ENCODE data around the gene TXNRD2.

Gene TXNRD2

GRCh38 chr22:19875531-19876313 lies 65.9 kb downstream of the TXNRD2 start:
- DNase-seq (ENCODE audit: low spot score) = no peak

- no peak for DNase-seq (ENCODE audit: low spot score)
These were observed 66.5 kb downstream of the TXNRD2 start for GRCh38 chr22:19875061-19875530.

DNA sequence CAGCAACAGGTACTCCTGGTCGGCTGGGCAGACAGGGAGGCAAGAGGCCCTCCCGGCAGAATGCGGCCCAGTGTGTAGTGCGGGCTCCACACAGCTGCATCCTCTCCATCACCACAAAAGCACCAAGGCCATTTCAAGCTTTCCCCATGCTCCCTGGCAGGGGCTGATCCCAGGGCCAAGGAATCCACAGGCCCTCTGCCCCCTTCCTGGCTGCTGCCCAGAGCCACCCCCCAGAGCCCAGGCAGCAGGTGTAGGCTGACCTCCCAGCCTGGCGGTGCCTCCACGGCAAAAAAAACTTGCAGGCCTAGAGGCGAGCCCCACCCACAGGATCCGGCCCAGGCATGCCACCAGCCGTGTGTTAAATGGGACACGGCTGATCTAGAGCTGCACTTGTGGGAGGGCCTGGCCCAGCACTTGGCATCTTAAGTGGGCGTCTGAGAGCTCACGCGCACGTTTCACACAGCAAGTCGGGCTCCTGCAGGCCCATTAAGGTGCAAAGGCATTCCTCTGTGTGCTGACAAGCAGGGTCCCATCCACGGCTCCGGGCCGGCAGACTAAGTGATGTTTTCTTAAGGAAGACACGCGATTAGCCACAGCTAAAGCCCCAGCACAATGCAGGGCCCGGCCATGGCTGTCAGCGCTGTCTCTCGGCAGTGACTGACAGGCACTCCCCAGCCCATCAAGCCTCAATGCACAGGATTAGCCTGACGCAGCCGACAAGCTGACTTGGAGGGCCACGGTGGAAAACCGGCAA lies 67.1 kb downstream of the TXNRD2 start:
- peak; percentile 57 for DNase-seq (ENCODE audit: low spot score)

GRCh38 chr22:19873960-19874306 lies 67.7 kb downstream of the TXNRD2 start:
- no peak for DNase-seq (ENCODE audit: low spot score)

- no peak for DNase-seq (ENCODE audit: low spot score)
These were observed 68.3 kb downstream of the TXNRD2 start for GRCh38 chr22:19873138-19873959.

- DNase-seq (ENCODE audit: low spot score) = no peak
These were observed 68.9 kb downstream of the TXNRD2 start for GRCh38 chr22:19872779-19873137.

DNA sequence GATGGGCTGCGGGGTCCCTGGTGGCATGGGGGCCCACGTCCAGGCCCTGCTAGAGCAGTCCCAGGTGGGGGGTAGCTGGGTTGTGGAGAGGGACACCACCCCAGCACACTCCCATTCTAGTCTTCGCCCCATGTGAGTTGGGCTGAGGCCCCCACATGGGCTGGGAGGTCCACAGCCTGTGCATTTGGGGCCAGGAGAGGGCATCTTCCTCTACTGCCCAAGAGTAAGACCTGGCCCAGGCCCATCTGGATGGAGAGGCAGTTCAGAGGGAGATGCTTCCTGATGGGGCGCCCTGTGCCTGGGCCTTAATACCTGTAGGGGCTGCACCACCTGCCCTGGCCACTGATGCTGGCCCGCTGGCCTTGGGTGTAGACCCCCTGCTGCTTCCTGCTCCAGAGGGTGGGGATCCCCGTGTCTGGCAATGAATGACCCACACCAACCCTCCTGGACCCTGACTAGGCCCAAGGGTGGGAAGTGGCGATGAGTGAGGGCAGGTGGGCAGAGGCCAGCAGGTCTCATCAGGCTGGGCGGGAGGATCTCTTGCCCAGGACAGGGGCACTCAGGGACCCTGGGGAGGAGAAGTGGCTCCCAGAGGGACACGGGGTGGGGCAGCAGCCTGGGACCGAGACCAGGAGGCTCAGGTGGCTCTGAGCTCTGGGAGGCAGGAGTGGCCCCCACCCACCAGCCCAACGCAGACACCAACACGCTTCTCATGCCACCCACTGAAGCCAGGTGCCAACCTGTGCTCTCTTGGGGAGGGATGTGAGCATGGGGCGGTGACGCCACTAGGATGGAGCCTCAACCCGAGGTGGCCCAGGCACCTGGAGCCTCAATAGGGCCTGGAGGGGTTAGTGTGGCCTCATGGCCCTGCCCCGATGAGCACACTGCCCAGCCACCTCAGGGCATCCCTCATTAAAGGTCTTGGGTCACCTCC lies 69.5 kb downstream of the TXNRD2 start:
- no peak for DNase-seq (ENCODE audit: low spot score)

DNA sequence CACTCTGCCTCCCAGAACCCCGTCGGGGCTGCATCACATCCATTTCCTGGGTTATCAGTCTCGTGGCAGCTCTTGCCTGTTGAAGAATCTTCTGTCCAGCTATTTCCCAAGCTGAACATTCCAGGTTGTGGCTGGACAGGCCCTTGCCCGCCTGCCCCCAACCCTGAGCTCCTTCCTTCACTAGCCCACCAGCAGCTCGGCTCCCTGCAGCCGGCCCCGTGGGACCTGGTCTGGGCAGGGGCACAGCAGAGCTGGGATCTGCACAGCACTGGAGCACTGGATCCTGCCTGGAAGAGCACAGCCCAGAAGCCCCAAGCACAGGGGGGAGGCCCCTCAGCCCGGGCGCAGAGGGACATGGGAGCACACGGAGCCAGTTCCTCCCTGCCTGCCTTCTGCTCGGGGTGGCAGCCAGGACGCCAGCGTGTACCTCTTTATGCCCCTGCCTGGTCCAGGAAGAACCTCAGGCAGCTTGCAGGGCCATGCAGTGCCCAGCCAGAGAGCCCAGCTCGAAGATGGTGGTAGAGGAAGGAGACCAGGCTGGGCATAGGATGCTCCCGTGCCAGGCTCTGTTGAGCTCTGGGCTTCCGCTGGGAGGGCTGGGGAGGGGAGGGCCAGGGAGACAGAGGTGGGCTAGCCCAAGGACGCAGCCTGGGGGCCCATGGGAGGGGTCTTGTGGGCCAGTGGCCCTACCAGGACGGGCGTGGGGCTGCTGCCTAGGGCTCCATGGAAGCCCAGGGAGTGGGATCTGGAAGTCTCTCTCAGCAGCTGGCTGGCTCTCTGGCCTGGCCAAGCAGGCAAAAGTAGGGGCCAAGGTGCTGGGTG lies 70.4 kb downstream of the TXNRD2 start:
- DNase-seq (ENCODE audit: low spot score) = no peak

DNA sequence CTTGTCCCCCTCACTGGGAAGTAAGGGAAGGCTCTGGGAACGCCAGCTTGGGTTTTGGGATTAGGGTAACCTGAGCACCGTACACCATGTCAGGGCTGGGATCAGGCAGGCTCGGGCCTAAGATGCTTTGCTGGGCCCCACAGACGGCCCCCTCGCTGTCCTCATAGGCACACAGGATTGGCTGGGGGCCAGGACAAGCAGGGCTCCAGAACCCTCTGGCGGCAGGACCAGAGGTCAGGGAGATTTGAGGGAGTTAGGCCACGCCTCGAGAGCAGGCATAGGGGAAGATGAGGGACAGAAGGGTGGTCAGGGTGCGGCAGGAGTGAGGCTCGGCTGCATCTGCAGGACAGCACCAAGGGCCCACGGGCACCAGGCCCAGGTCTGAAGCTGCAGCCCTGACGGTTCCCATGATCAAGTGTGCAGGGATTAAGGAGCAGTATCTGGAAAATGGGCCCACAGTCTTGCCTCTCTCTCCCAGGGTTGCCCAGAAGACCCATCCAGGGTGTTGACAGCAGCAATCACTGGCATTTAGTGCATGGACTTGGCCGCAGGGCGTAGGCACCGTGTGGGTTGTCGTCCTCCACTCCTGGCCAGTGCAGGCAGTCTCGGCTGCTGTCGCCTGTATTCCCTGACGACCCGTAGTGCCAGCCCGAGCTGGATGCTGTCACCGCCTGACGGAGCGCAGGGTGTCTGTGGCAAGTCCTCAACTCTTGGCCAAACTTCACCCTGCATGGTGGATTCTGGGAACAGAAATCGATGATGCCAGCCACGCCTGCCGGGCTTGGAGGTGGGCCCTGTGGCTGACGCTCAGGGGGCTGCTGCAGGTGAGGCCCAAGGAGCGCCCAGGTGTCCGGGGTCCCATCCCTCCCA lies 71.2 kb downstream of the TXNRD2 start:
- DNase-seq (ENCODE audit: low spot score) = no peak

- no peak for DNase-seq (ENCODE audit: low spot score)
These were observed 72.0 kb downstream of the TXNRD2 start for GRCh38 chr22:19869497-19870152.

DNA sequence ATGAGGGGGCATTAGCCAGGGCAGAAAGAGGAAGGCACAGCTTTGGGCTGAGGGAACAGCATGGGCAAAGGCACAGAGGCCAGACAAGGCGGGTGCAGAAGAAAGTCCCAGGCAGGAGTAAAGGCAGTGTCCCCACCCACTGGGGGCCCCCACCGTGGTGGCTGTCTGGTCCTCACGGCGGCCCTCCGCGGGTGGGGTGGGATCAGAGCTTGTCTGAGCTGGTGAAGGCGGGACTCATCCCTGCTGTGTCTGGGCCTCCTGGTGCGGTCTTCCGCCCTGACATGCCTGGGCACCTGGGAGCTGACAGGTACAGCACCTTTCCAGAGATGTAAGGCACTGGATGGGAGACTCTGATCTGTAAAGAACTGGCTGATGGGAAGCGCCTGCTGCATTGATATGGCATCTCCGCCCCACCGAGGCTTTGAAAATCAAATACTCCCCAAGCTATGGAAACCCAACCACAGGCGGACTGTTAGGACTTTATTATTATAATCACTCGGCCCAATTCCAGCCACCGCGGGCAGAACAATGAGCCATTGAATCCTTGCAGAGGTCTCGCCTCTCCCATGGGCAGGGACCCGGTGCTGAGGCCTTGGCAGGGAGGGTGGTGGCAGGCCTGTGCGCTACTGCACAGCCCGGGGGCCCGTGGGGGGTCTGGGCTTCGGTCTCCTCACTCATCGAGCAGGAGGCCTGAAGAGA lies 72.7 kb downstream of the TXNRD2 start:
- no peak for DNase-seq (ENCODE audit: low spot score)

GRCh38 chr22:19868333-19868732 lies 73.3 kb downstream of the TXNRD2 start:
- no peak for DNase-seq (ENCODE audit: low spot score)

DNA sequence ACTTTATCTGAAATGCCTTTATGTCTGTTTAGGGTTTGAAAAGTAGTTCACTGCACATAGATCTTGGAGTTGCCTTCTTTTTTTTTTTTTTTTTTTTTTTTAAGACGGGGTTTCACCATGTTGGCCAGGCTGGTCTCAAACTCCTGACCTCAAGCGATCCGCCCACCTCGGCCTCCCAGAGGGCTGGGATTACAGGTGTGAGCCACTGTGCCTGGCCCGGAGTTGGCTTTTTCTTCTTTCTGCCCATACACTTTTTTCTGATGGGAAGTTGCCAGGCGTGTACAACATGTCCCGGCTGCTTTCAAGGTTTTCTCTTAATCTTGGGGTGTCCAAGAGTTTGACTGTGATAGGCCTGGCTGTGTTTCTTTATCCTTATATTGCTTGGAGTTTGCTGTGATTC lies 74.0 kb downstream of the TXNRD2 start:
- DNase-seq (ENCODE audit: low spot score) = no peak

DNA sequence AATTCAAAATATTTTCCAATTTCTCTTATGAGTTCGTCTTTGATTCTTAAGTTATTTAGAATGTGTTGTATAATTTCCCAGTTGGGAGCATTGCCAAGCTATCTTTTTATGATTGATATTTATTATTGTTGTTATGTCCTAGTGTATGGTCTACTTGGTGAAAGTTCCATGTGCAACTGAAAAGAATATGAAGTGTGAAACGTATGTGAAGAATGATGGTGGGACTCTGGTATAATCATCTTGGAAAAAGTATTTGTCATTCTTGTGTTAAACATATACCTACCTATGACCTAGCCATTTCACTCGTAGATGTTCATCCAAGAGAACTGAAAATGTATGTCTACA lies 75.0 kb downstream of the TXNRD2 start:
- no peak for DNase-seq (ENCODE audit: low spot score)

GRCh38 chr22:19865141-19865829 lies 76.3 kb downstream of the TXNRD2 start:
- no peak for DNase-seq (ENCODE audit: low spot score)

DNA sequence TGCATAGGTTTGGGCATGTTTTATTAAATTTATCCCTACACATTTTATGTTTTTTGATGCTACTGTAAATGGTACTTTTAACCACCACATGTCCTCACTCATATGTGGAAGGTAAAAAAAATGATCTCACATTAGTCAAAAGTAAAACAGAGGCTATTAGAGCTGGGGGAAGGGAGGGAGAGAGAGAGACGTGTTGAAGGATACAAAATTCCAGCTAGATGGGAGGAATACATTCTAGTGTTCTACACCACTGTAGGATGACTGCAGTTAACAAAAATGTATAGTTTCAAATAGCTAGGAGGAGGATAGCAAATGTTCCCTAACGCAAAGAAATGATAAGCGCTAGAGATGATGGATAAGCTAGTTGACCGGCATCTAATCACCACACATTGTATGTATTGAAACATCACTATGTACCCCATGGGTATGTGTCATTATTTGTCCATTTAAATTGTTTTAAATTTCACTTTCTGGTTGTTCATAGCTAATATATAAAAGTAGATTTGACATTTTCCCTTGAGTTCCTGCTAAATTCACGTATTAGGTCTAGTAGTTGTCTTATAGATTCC lies 77.0 kb downstream of the TXNRD2 start:
- DNase-seq (ENCODE audit: low spot score) = no peak

- DNase-seq (ENCODE audit: low spot score) = no peak
These were observed 78.0 kb downstream of the TXNRD2 start for GRCh38 chr22:19863571-19863970.

Measured in CD4-positive, alpha-beta T cell treated with Interleukin-6 at 100 ng/mL for 8 hours (primary cell).